Stimulated activated CD8-positive, alpha-beta memory T cell treated with anti-CD3 and anti-CD28 coated beads, Interleukin-4, amount 100 ng/mL, for 4 hours (primary cell): ENCODE data around the gene STK17A.

ENCODE experiments used
- DNase-seq, 2 donors: peaks; one replicate each; pipeline ENCODE4 v3.0.0-alpha.2; 2020; ENCODE audit warnings: low read depth in 2 of 2, low spot score in 1 of 2

The STK17A gene

GRCh38 chr7:43632746-43633145, 49.8 kb downstream of the STK17A start:
- no peak for DNase-seq

GRCh38 chr7:43634384-43634783, 51.5 kb downstream of the STK17A start:
- DNase-seq = no peak

GRCh38 chr7:43636093-43636492, 53.2 kb downstream of the STK17A start:
- no peak for DNase-seq

GRCh38 chr7:43637114-43637806, 54.4 kb downstream of the STK17A start:
- DNase-seq = no peak

- DNase-seq = no peak
These were observed 57.1 kb downstream of the STK17A start for GRCh38 chr7:43639858-43640491.

- no peak for DNase-seq
These were observed 57.8 kb downstream of the STK17A start for GRCh38 chr7:43640679-43641078.

GRCh38 chr7:43642897-43643630, 60.2 kb downstream of the STK17A start:
- DNase-seq = no peak

GRCh38 chr7:43643846-43644245, 60.9 kb downstream of the STK17A start:
- no peak for DNase-seq

GRCh38 chr7:43645699-43646226, 62.9 kb downstream of the STK17A start:
- DNase-seq = no peak

- no peak for DNase-seq
These were observed 63.9 kb downstream of the STK17A start for GRCh38 chr7:43646603-43647338.

- no peak for DNase-seq
These were observed 64.4 kb downstream of the STK17A start for GRCh38 chr7:43647339-43647672.

- DNase-seq = no peak
These were observed 65.0 kb downstream of the STK17A start for GRCh38 chr7:43647673-43648472.

GRCh38 chr7:43648473-43649406, 65.8 kb downstream of the STK17A start:
- DNase-seq = peak in 1 of 2 donors; percentile 49

GRCh38 chr7:43649755-43650274, 66.9 kb downstream of the STK17A start:
- no peak for DNase-seq

- no peak for DNase-seq
These were observed 67.6 kb downstream of the STK17A start for GRCh38 chr7:43650457-43651052.

GRCh38 chr7:43652364-43652763, 69.5 kb downstream of the STK17A start:
- no peak for DNase-seq

GRCh38 chr7:43653466-43653865, 70.6 kb downstream of the STK17A start:
- DNase-seq = no peak

GRCh38 chr7:43653891-43654504, 71.1 kb downstream of the STK17A start:
- no peak for DNase-seq
